IPS DF 19.7 (cell line): ENCODE results near the gene TMPRSS7.

Experiments
- DNase-seq: peaks from one replicate; pipeline ENCODE4 v3.0.0-alpha.2; 2013; ENCODE audit warnings: low read depth, low spot score

The TMPRSS7 gene

DNA sequence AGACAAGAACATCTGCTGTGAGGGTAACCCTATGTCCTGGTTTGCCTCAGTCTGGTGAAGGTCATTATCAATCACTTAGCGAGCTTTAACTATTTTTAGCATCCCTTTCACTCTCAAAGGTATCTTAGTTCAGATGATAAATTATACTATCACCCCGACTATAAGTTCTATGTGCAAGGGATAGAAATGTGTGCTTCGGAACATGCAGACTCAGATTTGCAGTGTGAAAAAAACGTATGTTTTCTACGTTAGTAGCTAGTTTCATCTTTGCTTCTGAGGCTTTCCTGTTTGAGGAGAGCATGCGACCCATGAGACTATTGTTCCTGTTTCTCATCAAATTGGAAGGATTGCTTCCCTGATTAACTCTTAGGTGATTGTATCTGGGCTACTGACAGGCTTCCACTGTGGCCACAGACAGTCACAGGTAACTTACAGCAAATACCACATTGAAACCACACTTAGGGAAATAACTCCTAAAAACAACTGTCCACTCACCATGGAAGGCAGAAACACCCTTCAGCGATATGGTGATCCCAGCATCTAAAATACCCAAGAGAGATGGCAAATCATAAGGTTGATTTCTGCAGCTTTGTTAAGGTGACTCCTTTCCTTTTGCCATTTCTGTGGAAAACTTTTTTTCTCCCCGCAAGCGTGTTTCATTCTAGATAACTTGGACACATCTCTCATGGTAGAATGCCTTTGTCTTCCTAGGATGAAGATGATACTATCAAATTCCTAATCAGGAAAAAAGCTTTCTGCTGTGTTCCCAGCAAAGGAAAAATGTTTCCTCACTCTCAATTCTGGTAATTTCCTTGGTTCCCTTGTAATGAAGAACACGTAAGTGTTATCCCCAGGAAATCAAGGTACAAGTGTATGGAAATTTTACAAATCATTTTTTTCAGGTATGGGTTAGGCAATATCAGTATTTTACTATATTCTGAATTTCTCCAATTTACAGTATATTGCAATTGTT is 93.3 kb downstream of the TMPRSS7 start:
- no peak for DNase-seq

DNA sequence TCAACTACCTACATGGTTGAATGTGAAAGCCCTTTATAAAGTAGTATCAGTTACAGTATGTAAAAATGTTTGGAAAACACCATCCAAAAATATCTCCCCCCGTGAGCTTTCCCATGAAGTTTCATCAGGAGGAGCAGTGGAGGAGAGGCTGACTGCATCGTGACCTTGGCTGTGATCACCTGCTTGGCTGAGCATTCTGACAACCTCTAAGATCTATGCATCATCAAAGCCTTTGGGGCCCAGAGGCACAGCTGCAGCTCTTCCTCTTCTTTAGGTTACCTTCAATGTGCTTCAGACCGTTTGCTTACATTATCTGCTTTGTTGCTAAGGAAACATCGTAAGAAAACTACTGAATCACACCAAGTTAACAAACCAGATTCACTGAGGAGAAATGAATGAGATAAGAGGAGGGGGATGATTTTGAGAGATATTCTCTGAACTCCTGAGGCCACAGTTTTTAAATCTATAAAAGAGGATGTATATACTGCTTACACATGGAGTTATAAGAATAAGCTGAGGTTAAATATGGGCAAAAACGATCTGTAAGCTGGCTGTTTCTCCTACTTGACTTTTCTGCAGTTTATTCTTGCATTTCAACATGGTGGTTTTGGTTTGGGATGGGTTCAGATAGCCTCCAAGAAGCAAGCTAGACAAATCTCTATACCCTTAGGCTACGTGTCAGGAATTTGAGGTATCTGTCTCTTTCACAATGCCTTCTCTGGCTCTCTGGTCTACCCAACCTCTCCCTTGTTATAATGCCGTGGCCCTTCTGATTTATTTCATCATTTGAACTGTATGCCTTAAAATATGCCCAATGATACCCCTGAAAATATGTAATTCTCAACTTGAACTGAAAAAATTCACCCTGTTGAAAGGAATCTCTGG is 94.5 kb downstream of the TMPRSS7 start:
- DNase-seq: peak; percentile 48

DNA sequence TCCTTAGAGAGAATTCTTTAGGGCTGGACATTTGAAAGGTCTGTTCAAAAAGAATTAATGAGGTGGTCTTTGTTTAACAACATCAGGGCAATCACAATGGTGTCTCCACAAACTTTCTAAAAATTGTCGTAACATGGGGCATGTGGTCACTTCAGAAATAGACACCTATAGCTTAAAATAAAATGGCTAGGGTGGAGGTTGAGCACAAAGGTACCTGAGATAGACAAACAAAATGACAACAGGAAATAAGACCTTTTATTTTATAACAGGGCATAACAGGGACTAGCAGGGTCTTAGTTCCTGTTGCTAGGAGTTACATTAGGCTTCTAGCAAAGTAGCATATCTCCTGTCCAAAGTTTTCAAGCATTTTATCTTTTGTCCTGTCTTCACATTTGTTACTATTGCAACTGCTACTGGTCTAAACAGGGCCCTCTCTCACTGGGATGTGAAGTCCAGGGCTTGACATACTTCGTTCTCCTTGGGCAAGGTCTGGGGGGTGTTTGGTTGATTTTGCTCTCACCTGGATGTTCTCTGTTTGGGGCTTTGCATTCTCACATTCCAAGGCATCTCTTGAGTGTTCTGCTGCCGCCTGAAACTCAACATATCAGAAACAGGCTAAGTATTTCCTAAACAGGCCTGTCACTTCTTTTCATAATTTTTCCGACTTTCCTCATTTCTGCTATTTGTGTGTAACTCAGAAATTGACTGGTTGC is 95.5 kb downstream of the TMPRSS7 start:
- no peak for DNase-seq

DNA sequence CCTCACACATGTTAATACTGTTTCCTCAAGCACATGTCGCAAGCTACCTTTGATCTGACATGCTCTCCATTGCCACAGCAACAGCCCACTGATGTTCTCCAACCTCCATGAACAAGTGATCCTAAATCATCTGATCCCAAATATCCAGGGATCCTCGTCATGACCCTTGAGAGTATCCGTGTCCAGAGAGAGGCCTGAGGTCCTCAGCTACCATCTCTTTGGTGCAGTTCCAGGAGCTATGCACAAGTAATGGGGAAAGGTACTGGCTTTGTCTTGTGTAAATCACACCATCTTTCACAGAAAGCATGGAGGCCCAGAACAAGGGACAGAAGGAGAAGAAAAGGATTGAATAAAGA is 96.1 kb downstream of the TMPRSS7 start:
- DNase-seq: no peak
